Hepatocyte (in vitro differentiated cells): ENCODE results near the gene ADAM12. TPM values are rescaled to one million over a fixed set of nuclear protein-coding genes. Genes with fewer than 3 reads are reported as not detected.

ENCODE experiments used
- DNase-seq: peaks from one replicate; pipeline ENCODE4 v3.0.0-alpha.2; 2016; ENCODE audit warnings: low spot score
- H2AFZ ChIP-seq: fragments of 200-600 bp; sonication (generic); 2 replicates; pipeline ENCODE4 v1.6.0; 2016; ENCODE audit warnings: antibody characterized with exemption, mild to moderate bottlenecking
- H3K27ac ChIP-seq: fragments of 200-600 bp; sonication (generic); 2 replicates; pipeline ENCODE4 v1.5.1; 2016; ENCODE audit warnings: mild to moderate bottlenecking
- H3K27me3 ChIP-seq: fragments of 200-600 bp; sonication (generic); 2 replicates; pipeline ENCODE4 v1.6.1; 2016
- H3K36me3 ChIP-seq: fragments of 200-600 bp; sonication (generic); replicated peaks from 2 replicates; pipeline ENCODE4 v1.5.1; 2016; ENCODE audit warnings: low read depth; ENCODE audit not compliant: insufficient read depth
- H3K4me1 ChIP-seq: fragments of 200-600 bp; sonication (generic); 2 replicates; pipeline ENCODE4 v1.5.1; 2016; ENCODE audit warnings: mild to moderate bottlenecking, moderate library complexity; ENCODE audit not compliant: insufficient read depth
- H3K4me2 ChIP-seq: fragments of 200-600 bp; sonication (generic); 2 replicates; pipeline ENCODE4 v1.6.0; 2016
- H3K4me3 ChIP-seq: fragments of 200-600 bp; sonication (generic); 2 replicates; pipeline ENCODE4 v1.5.1; 2016; ENCODE audit warnings: mild to moderate bottlenecking
- H3K79me2 ChIP-seq: fragments of 200-600 bp; sonication (generic); 2 replicates; pipeline ENCODE4 v1.6.0; 2017; ENCODE audit warnings: mild to moderate bottlenecking
- H3K9me2 ChIP-seq: fragments of 200-600 bp; sonication (generic); replicated peaks from 2 replicates; pipeline ENCODE4 v1.6.0; 2017; ENCODE audit warnings: mild to moderate bottlenecking; ENCODE audit not compliant: insufficient read depth
- H3K9me3 ChIP-seq: fragments of 200-600 bp; sonication (generic); 2 replicates; pipeline ENCODE4 v1.5.1; 2016; ENCODE audit warnings: low read depth, mild to moderate bottlenecking
- H4K20me1 ChIP-seq: fragments of 200-600 bp; sonication (generic); 2 replicates; pipeline ENCODE4 v1.6.0; 2016; ENCODE audit warnings: mild to moderate bottlenecking; ENCODE audit not compliant: insufficient read depth, poor library complexity, severe bottlenecking
- CTCF ChIP-seq: fragments of 200-600 bp; sonication (generic); IDR thresholded peaks from 2 replicates; pipeline ENCODE4 v1.5.1; 2016; ENCODE audit warnings: antibody characterized with exemption, mild to moderate bottlenecking; ENCODE audit not compliant: poor library complexity
- EZH2 ChIP-seq: fragments of 200-600 bp; sonication (generic); IDR thresholded peaks from 2 replicates; pipeline ENCODE4 v1.6.1; 2016; ENCODE audit warnings: antibody characterized with exemption, mild to moderate bottlenecking, borderline replicate concordance
- EZH2phosphoT487 ChIP-seq: fragments of 200-600 bp; sonication (generic); IDR thresholded peaks from one replicate; pipeline ENCODE4 v1.6.1; 2018; ENCODE audit warnings: antibody characterized with exemption, mild to moderate bottlenecking, low read depth, moderate library complexity; ENCODE audit not compliant: unreplicated experiment, severe bottlenecking
- WGBS: methylation state at CpG from one replicate; pipeline ENCODE4 v1.1.6; 2016; ENCODE audit warnings: low lambda C conversion rate; ENCODE audit errors: missing lambda C conversion rate; 5-methylcytosine and 5-hydroxymethylcytosine counted together
- polyA plus RNA-seq: library from polyadenylated mRNA; unstranded; fragments of >200 nt; fragmentation: Nextera tagmentation; extraction: Ambion mirVana; gene quantifications from 2 replicates; pipeline ENCODE4 v1.2.1, GENCODE V29; 2016
- total RNA-seq: library from RNA; depleted of rRNA; stranded (reverse); fragments of >200 nt; gene quantifications from 2 replicates; pipeline ENCODE4 v1.2.3, GENCODE V29; 2014

Gene ADAM12
- total and polyA plus RNA-seq, 2 experiments from 2014 or later = 4.9 to 11.3 TPM

DNA sequence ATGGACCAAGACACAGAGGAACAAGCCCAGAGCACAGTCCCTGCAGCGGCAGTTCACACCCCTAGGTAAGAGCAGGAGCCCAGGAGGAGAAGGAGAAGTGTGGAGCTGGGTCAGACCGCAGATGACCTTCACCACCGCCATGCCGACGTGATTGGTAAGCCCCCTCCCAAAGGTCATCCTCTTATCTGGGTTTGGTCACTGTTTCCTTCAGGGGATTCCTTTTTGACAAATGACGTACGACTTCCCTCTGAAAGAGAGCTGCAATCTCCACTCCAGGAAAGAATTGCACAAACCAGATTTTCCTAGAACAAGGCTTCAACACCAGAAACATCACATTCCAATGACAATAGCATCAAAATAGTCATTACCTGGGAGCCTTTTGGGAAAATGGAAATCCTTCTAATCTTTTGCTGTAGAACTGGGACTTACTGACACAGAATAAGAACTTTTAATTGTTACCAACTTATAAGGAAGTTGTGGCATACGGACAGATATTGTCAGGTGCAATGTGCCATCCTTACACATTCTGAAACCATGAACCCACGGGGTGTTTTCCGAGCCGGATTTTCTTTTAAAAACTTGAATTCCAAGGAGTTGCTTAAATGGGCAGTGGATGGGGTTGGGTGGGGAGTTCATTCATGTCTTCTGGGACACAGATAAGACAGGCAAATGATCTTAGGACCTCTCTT is 20.8 kb upstream of the ADAM12 start:
- no peaks in the 10 kb centered on the region for H3K36me3 ChIP-seq
- no peak overlapping the region for H2AFZ ChIP-seq
- no peak overlapping the region for H3K4me2 ChIP-seq
- no peak for DNase-seq
- no peak overlapping the region for H3K27ac ChIP-seq
- no peaks in the 10 kb centered on the region for H3K9me3 ChIP-seq
- WGBS = 57% methylated on average over 11 of the region's 11 CpGs
- TF ChIP-seq CTCF = no peak
- TF ChIP-seq EZH2phosphoT487 = no peak
- no peak for TF ChIP-seq EZH2
- H4K20me1 ChIP-seq = no peaks in the 10 kb centered on the region
- H3K27me3 ChIP-seq = no peaks in the 10 kb centered on the region
- H3K79me2 ChIP-seq = no peaks in the 10 kb centered on the region
- H3K9me2 ChIP-seq = no peaks in the 10 kb centered on the region
- no peaks in the 10 kb centered on the region for H3K4me1 ChIP-seq
- no peak overlapping the region for H3K4me3 ChIP-seq

GRCh38 chr10:126407831-126408230 is 19.6 kb upstream of the ADAM12 start:
- Histone ChIP-seq H3K79me2 (no peaks in the 10 kb centered on the region), H3K9me2 (no peaks in the 10 kb centered on the region), H3K4me1 (no peaks in the 10 kb centered on the region), H2AFZ (no peak overlapping the region), H3K36me3 (no peaks in the 10 kb centered on the region), H3K27me3 (no peaks in the 10 kb centered on the region), H3K4me2 (no peak overlapping the region), H4K20me1 (no peaks in the 10 kb centered on the region), H3K9me3 (no peaks in the 10 kb centered on the region), H3K27ac (no peak overlapping the region), H3K4me3 (no peak overlapping the region)
- TF ChIP-seq EZH2 = no peak
- no peak for TF ChIP-seq CTCF
- no peak for TF ChIP-seq EZH2phosphoT487
- 82% methylated on average over 2 of the region's 2 CpGs for WGBS
- no peak for DNase-seq

GRCh38 chr10:126405239-126405775 is 17.0 kb upstream of the ADAM12 start:
- H4K20me1 ChIP-seq = no peaks in the 10 kb centered on the region
- no peak overlapping the region for H3K4me2 ChIP-seq
- no peaks in the 10 kb centered on the region for H3K9me2 ChIP-seq
- no peaks in the 10 kb centered on the region for H3K9me3 ChIP-seq
- no peaks in the 10 kb centered on the region for H3K4me1 ChIP-seq
- H3K4me3 ChIP-seq = no peak overlapping the region
- H3K27ac ChIP-seq = no peak overlapping the region
- WGBS = 61% methylated on average over 6 of the region's 6 CpGs
- peaks cover 9% of the 10 kb centered on the region for H3K27me3 ChIP-seq
- H2AFZ ChIP-seq = no peak overlapping the region
- TF ChIP-seq EZH2 (no peak), CTCF (no peak), EZH2phosphoT487 (no peak)
- DNase-seq = no peak
- no peaks in the 10 kb centered on the region for H3K36me3 ChIP-seq
- H3K79me2 ChIP-seq = no peaks in the 10 kb centered on the region
